SK-N-SH (cell line): ENCODE results near the gene TRPV5. TPM values are rescaled to one million over a fixed set of nuclear protein-coding genes. Genes with fewer than 3 reads are reported as not detected.

ENCODE experiments used
- CTCF ChIA-PET: fragments of 300-600, 350-600 bp; formaldehyde crosslinking; extraction: SDS; loops from one replicate; lab custom pipeline; 2021; lab: Yijun Ruan, JAX
- POLR2A ChIA-PET: fragments of 350-600 bp; sonication (Branson Sonifier 250); formaldehyde crosslinking; extraction: SDS; loops from one replicate; lab custom pipeline; 2020; ENCODE audit warnings: antibody characterized with exemption, inconsistent platforms; lab: Yijun Ruan, JAX
- DNase-seq: peaks from one replicate; pipeline ENCODE4 v3.0.0; 2012
- H2AFZ ChIP-seq: fragments of 200-600 bp; sonication (generic); 2 replicates; pipeline ENCODE4 v1.8.1; 2016; ENCODE audit warnings: antibody characterized with exemption, mild to moderate bottlenecking, low read depth
- H3F3A ChIP-seq: fragments of 200-600 bp; sonication (generic); replicated peaks from 2 replicates; pipeline ENCODE3; 2016; ENCODE audit warnings: antibody characterized with exemption, mild to moderate bottlenecking; ENCODE audit not compliant: insufficient read depth
- H3K27ac ChIP-seq, 2 experiments: fragments of 200-500 bp in 1 of 2; fragments of 200-600 bp in 1 of 2; sonication (Bioruptor generic) in 1 of 2; sonication (generic), shearing (Covaris generic) in 1 of 2; 2 replicates each; pipeline versions ENCODE4 v1.5.1 to v1.6.1; 2014 to 2016; ENCODE audit warnings: low read depth in 2 of 2, inconsistent platforms in 1 of 2, low read length in 1 of 2, mild to moderate bottlenecking in 1 of 2, mixed read lengths in 1 of 2
- H3K27me3 ChIP-seq: fragments of 200-600 bp; sonication (generic), shearing (Covaris generic); 2 replicates; pipeline ENCODE4 v1.6.1; 2016; ENCODE audit warnings: mixed run types; ENCODE audit not compliant: insufficient read depth
- H3K36me3 ChIP-seq, 2 experiments: fragments of 200-500 bp in 1 of 2; fragments of 200-600 bp in 1 of 2; sonication (Bioruptor generic) in 1 of 2; sonication (generic) in 1 of 2; replicated peaks in 1 of 2; 2 replicates each; pipeline versions ENCODE3 to v1.5.1; 2014 to 2016; ENCODE audit warnings: low read length in 1 of 2, mild to moderate bottlenecking in 1 of 2; ENCODE audit not compliant: insufficient read depth in 2 of 2, control insufficient read depth in 1 of 2
- H3K4me1 ChIP-seq, 2 experiments: fragments of 200-500 bp in 1 of 2; fragments of 200-600 bp in 1 of 2; sonication (Bioruptor generic) in 1 of 2; sonication (generic), shearing (Covaris generic) in 1 of 2; 2 replicates each; pipeline versions ENCODE4 v1.5.1 to v1.6.1; 2014 to 2016; ENCODE audit warnings: low read depth in 1 of 2, low read length in 1 of 2, mixed run types in 1 of 2; ENCODE audit not compliant: insufficient read depth in 2 of 2, control insufficient read depth in 1 of 2
- H3K4me2 ChIP-seq: fragments of 200-600 bp; sonication (generic), shearing (Covaris generic); 2 replicates; pipeline ENCODE4 v1.6.1; 2017; ENCODE audit warnings: mixed run types
- H3K4me3 ChIP-seq, 2 experiments: fragments of 200-500 bp in 1 of 2; fragments of 200-600 bp in 1 of 2; sonication (Bioruptor generic) in 1 of 2; sonication (generic), shearing (Covaris generic) in 1 of 2; 2 replicates each; pipeline versions ENCODE4 v1.5.1 to v1.8.1; 2014 to 2016; ENCODE audit warnings: low read depth in 2 of 2, inconsistent platforms in 1 of 2, low read length in 1 of 2, mild to moderate bottlenecking in 1 of 2, mixed read lengths in 1 of 2, moderate library complexity in 1 of 2
- H3K79me2 ChIP-seq: fragments of 200-600 bp; sonication (generic); 2 replicates; pipeline ENCODE4 v1.8.1; 2017; ENCODE audit warnings: mild to moderate bottlenecking; ENCODE audit not compliant: insufficient read depth
- H3K9ac ChIP-seq: fragments of 200-600 bp; sonication (generic); 2 replicates; pipeline ENCODE4 v1.6.1; 2017; ENCODE audit warnings: mixed run types
- H3K9me2 ChIP-seq: fragments of 200-600 bp; sonication (generic); 2 replicates; pipeline ENCODE4 v1.6.1; 2017; ENCODE audit warnings: mixed run types
- H3K9me3 ChIP-seq: fragments of 200-600 bp; sonication (generic); 2 replicates; pipeline ENCODE4 v1.6.1; 2017; ENCODE audit warnings: mixed run types, mild to moderate bottlenecking, moderate library complexity
- H4K20me1 ChIP-seq: fragments of 200-600 bp; sonication (generic); 2 replicates; pipeline ENCODE4 v1.6.1; 2017; ENCODE audit warnings: mild to moderate bottlenecking, mixed run types; ENCODE audit not compliant: insufficient read depth
- CHD2 ChIP-seq: fragments of 150-350 bp; IDR thresholded peaks from 2 replicates; pipeline ENCODE4 v1.6.1; 2018; ENCODE audit warnings: low read length; ENCODE audit not compliant: partially characterized antibody
- EP300 ChIP-seq, 2 experiments: IDR thresholded peaks; 2 replicates each; pipeline versions ENCODE4 v1.4.0 to v1.6.1; 2012; ENCODE audit warnings: borderline replicate concordance in 1 of 2, low read depth in 1 of 2, low read length in 1 of 2
- MEF2A ChIP-seq: IDR thresholded peaks from 2 replicates; pipeline ENCODE4 v1.4.0; 2012; ENCODE audit warnings: low read depth, borderline replicate concordance
- MXI1 ChIP-seq: IDR thresholded peaks from 2 replicates; pipeline ENCODE4 v1.6.1; 2012; ENCODE audit warnings: mild to moderate bottlenecking, low read depth, low read length, improper control_type of control experiment
- NFIC ChIP-seq: IDR thresholded peaks from 2 replicates; pipeline ENCODE4 v1.4.0; 2012; ENCODE audit warnings: borderline replicate concordance
- NRF1 ChIP-seq: IDR thresholded peaks from 2 replicates; pipeline ENCODE4 v1.6.1; 2012; ENCODE audit warnings: low read depth, mild to moderate bottlenecking, low read length
- RAD21 ChIP-seq: IDR thresholded peaks from 2 replicates; pipeline ENCODE4 v1.6.1; 2012; ENCODE audit warnings: mild to moderate bottlenecking, low read length
- RCOR1 ChIP-seq: fragments of 150-350 bp; IDR thresholded peaks from 2 replicates; pipeline ENCODE4 v1.6.1; 2017; ENCODE audit warnings: antibody characterized with exemption, low read length
- RFX5 ChIP-seq: IDR thresholded peaks from 2 replicates; pipeline ENCODE4 v1.6.1; 2012; ENCODE audit warnings: mild to moderate bottlenecking, improper control_type of control experiment, low read length
- RXRA ChIP-seq: IDR thresholded peaks from 2 replicates; pipeline ENCODE4 v1.4.0; 2012; ENCODE audit warnings: low read depth, mild to moderate bottlenecking, borderline replicate concordance
- SIN3A ChIP-seq: IDR thresholded peaks from 2 replicates; pipeline ENCODE4 v1.6.1; 2012; ENCODE audit warnings: low read depth, mild to moderate bottlenecking, low read length, moderate library complexity, borderline replicate concordance
- TEAD4 ChIP-seq: IDR thresholded peaks from 2 replicates; pipeline ENCODE4 v1.4.0; 2012; ENCODE audit warnings: mild to moderate bottlenecking, borderline replicate concordance; ENCODE audit not compliant: insufficient read depth
- WGBS: methylation state at CpG from one replicate; pipeline ENCODE4 v1.1.6; 2017; ENCODE audit warnings: low lambda C conversion rate; 5-methylcytosine and 5-hydroxymethylcytosine counted together
- polyA plus RNA-seq, 3 experiments: library from polyadenylated mRNA; depleted of rRNA; stranded (reverse); fragments of >200 nt; gene quantifications; 2 replicates each; pipeline ENCODE4 v1.2.3, GENCODE V29; 2012
- TF ChIP-seq, protein P1 (sequence below): fragments of 150-350 bp; IDR thresholded peaks from 2 replicates; pipeline ENCODE4 v1.6.1; 2016; ENCODE audit warnings: mild to moderate bottlenecking, low read depth, low read length
- TF ChIP-seq, protein P2 (sequence below): fragments of 200-600 bp; sonication (generic); IDR thresholded peaks from 2 replicates; pipeline ENCODE4 v1.6.1; 2017; ENCODE audit warnings: antibody characterized with exemption, mild to moderate bottlenecking, moderate library complexity

TRPV5 gene
- polyA plus RNA-seq, 1 of the 3 experiments (the other 2 are of a cell fraction), result not detected

DNA sequence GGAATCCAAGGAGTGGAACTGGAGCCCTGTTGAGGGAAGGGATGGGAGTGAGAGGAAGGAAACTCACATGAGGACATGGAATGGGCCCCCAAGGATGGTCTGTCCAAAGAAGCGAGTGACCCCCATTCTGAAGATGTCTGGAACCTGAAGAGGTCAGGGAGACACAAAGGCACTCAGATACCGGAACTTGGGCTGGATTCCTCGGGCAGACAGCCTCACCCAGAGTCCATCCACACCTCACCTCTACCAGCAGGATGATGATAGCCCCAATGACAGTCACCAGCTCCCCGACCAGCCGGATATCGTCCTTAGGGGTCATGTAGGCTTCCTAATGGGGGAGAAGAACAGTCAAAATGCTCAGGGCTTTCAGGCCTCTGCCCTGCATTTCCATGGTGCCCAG, 58.7 kb downstream of the TRPV5 start:
- TF ChIP-seq RAD21 (no peak), MXI1 (no peak), NFIC (no peak), RCOR1 (no peak), MEF2A (no peak), RXRA (no peak), NRF1 (no peak), RFX5 (no peak)
- TF ChIP-seq, protein P1, sequence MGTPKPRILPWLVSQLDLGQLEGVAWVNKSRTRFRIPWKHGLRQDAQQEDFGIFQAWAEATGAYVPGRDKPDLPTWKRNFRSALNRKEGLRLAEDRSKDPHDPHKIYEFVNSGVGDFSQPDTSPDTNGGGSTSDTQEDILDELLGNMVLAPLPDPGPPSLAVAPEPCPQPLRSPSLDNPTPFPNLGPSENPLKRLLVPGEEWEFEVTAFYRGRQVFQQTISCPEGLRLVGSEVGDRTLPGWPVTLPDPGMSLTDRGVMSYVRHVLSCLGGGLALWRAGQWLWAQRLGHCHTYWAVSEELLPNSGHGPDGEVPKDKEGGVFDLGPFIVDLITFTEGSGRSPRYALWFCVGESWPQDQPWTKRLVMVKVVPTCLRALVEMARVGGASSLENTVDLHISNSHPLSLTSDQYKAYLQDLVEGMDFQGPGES, result no peak
- TF ChIP-seq, protein P2, sequence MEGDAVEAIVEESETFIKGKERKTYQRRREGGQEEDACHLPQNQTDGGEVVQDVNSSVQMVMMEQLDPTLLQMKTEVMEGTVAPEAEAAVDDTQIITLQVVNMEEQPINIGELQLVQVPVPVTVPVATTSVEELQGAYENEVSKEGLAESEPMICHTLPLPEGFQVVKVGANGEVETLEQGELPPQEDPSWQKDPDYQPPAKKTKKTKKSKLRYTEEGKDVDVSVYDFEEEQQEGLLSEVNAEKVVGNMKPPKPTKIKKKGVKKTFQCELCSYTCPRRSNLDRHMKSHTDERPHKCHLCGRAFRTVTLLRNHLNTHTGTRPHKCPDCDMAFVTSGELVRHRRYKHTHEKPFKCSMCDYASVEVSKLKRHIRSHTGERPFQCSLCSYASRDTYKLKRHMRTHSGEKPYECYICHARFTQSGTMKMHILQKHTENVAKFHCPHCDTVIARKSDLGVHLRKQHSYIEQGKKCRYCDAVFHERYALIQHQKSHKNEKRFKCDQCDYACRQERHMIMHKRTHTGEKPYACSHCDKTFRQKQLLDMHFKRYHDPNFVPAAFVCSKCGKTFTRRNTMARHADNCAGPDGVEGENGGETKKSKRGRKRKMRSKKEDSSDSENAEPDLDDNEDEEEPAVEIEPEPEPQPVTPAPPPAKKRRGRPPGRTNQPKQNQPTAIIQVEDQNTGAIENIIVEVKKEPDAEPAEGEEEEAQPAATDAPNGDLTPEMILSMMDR, result no peak
- no peak for DNase-seq
- no peaks in the 10 kb centered on the region for H3K9me2 ChIP-seq
- peaks cover 44% of the 10 kb centered on the region; the same call in 1 of the 2 replicates for H3K27me3 ChIP-seq
- no peaks in the 10 kb centered on the region for H3K79me2 ChIP-seq
- no peak overlapping the region for H3K9ac ChIP-seq
- H3F3A ChIP-seq, result no peaks in the 10 kb centered on the region
- H3K4me1 ChIP-seq, result no peaks in the 10 kb centered on the region
- WGBS, result 25% methylated on average over 3 of the region's 6 CpGs
- no peak overlapping the region for H3K4me2 ChIP-seq
- no peaks in the 10 kb centered on the region for H4K20me1 ChIP-seq
- H3K4me3 ChIP-seq, result no peak overlapping the region
- no peaks in the 10 kb centered on the region for H3K36me3 ChIP-seq
- CTCF ChIA-PET, result interaction anchor here (2.4 to 10.7 kb wide), 2 partner anchors 7 to 340 kb away, joined by 15 to 120 read pairs; no protein-coding TSS in a partner anchor
- H2AFZ ChIP-seq, result no peak overlapping the region
- no peak overlapping the region for H3K27ac ChIP-seq
- POLR2A ChIA-PET, result no interaction called here
- no peaks in the 10 kb centered on the region for H3K9me3 ChIP-seq

DNA sequence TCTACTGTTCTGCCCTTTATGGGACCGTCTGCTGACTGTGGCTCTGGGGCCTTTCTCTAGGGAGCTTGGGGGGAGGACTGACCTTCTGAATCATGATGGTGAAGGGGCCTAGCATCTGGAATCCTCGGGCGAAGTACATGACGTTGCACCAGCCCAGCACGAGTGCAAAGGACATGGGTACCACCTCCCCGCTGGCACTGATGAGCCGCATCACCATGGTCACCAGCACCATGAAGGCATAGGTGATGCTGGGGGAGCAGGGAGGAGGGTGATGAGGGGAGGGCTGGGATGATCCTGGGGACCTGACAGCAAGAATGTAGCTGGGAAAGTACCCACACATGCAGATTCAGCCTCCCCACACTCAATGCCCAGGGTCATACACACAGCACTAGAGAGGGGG, 59.1 kb downstream of the TRPV5 start:
- TF ChIP-seq RFX5, result no peak
- no peak for TF ChIP-seq EP300 (IDR thresholded peaks at IDR 0.05; ENCODE audit: borderline replicate concordance in 1 of 2, low read depth in 1 of 2, low read length in 1 of 2)
- TF ChIP-seq SIN3A, result no peak
- TF ChIP-seq TEAD4, result no peak
- no peak for TF ChIP-seq CHD2
- TF ChIP-seq, all 33 proteins: peak for 0
- WGBS, result 42% methylated on average over 7 of the region's 7 CpGs
- H3K4me3 ChIP-seq, result no peak overlapping the region
- H3K4me2 ChIP-seq, result no peak overlapping the region
- CTCF ChIA-PET, result interaction anchor here (2.2 to 10.7 kb wide), 3 partner anchors 6 to 340 kb away, joined by 10 to 120 read pairs (median 15); no protein-coding TSS in a partner anchor
- no peaks in the 10 kb centered on the region for H3K4me1 ChIP-seq
- POLR2A ChIA-PET, result no interaction called here
- no peaks in the 10 kb centered on the region for H3K9me3 ChIP-seq
- no peak overlapping the region for H3K9ac ChIP-seq
- no peaks in the 10 kb centered on the region for H3F3A ChIP-seq
- H4K20me1 ChIP-seq, result no peaks in the 10 kb centered on the region
- no peak overlapping the region for H2AFZ ChIP-seq
- peaks cover 40% of the 10 kb centered on the region; the same call in 1 of the 2 replicates for H3K27me3 ChIP-seq
- H3K36me3 ChIP-seq, result no peaks in the 10 kb centered on the region
- no peak for DNase-seq
- H3K79me2 ChIP-seq, result no peaks in the 10 kb centered on the region
- H3K9me2 ChIP-seq, result no peaks in the 10 kb centered on the region
- H3K27ac ChIP-seq, result no peak overlapping the region
